HepG2 (cell line): ENCODE data around the gene SRSF11. TPM values are rescaled to one million over a fixed set of nuclear protein-coding genes. Genes with fewer than 3 reads are reported as not detected.

Source experiments
- ATAC-seq: fragments of 200-7000 bp; cut with Tn5 transposase; 3 replicates; pipeline ENCODE4 v1.9.1; 2020; ENCODE audit warnings: mild to moderate bottlenecking, moderate library complexity
- BruUV-seq: library from RNA; stranded (reverse); fragments of 400-500 nt; replicated peaks from 2 replicates; lab custom pipeline; 2021; lab: Mats Ljungman, UMichigan
- CTCF ChIA-PET: fragments of 300-600 bp; formaldehyde crosslinking; extraction: SDS; loops from one replicate; lab custom pipeline; 2021; ENCODE audit warnings: low total read pairs, inconsistent platforms, low intra/inter-chr PET ratio; lab: Yijun Ruan, JAX
- POLR2A ChIA-PET: fragments of 350-600 bp; sonication (Branson Sonifier 250); formaldehyde crosslinking; loops from one replicate; lab custom pipeline; 2020; ENCODE audit warnings: antibody characterized with exemption, inconsistent platforms; lab: Yijun Ruan, JAX
- DNase-seq: peaks from one replicate; pipeline ENCODE4 v3.0.0-alpha.2; 2015; ENCODE audit warnings: low spot score
- FAIRE-seq: peaks from 3 replicates; lab custom pipeline; 2011; peaks lifted over from hg19 to GRCh38; lab: Jason Lieb, UNC
- H2AFZ ChIP-seq: one replicate; pipeline ENCODE4 v1.6.1; 2011; ENCODE audit warnings: low read length, inconsistent platforms
- H3K27ac ChIP-seq: fragments of 300-600 bp; 3 replicates; pipeline ENCODE4 v1.8.0; 2011; ENCODE audit warnings: mixed run types, mild to moderate bottlenecking, mixed read lengths, low read length, inconsistent platforms; ENCODE audit not compliant: insufficient read depth; ENCODE audit errors: extremely low read length
- H3K27me3 ChIP-seq, 2 experiments: fragments of 200-600 bp in 1 of 2; 2 replicates in 1 of 2; 3 replicates in 1 of 2; pipeline versions ENCODE4 v1.6.0 to v1.8.0; 2011; ENCODE audit warnings: low read length in 2 of 2, mild to moderate bottlenecking in 2 of 2, moderate library complexity in 2 of 2, inconsistent platforms in 1 of 2; ENCODE audit not compliant: insufficient read depth in 2 of 2, control insufficient read depth in 1 of 2
- H3K36me3 ChIP-seq, 2 experiments: fragments of 200-600 bp in 1 of 2; replicated peaks in 1 of 2; 2 replicates in 1 of 2; 3 replicates in 1 of 2; pipeline versions ENCODE4 v1.5.1 to v1.8.0; 2011; ENCODE audit warnings: low read length in 2 of 2, inconsistent platforms in 1 of 2; ENCODE audit not compliant: insufficient read depth in 2 of 2, control insufficient read depth in 1 of 2
- H3K4me1 ChIP-seq: 2 replicates; pipeline ENCODE4 v1.5.1; 2012; ENCODE audit warnings: low read length, inconsistent platforms; ENCODE audit not compliant: insufficient read depth
- H3K4me2 ChIP-seq: 2 replicates; pipeline ENCODE4 v1.6.0; 2011; ENCODE audit warnings: low read depth, low read length, inconsistent platforms
- H3K4me3 ChIP-seq, 3 experiments: fragments of 200-600 bp in 1 of 3; sonication (generic), shearing (Covaris generic) in 1 of 3; replicated peaks in 1 of 3; 2 replicates each; pipeline ENCODE4 v1.5.1; 2011 to 2016; ENCODE audit warnings: low read length in 3 of 3, inconsistent platforms in 2 of 3, low read depth in 2 of 3, mild to moderate bottlenecking in 2 of 3, control low read depth in 1 of 3, mixed read lengths in 1 of 3; ENCODE audit not compliant: insufficient read depth in 1 of 3
- H3K79me2 ChIP-seq: one replicate; pipeline ENCODE4 v1.6.1; 2011; ENCODE audit warnings: low read length, inconsistent platforms; ENCODE audit not compliant: insufficient read depth
- H3K9ac ChIP-seq: 2 replicates; pipeline ENCODE4 v1.6.0; 2011; ENCODE audit warnings: mild to moderate bottlenecking, low read depth, low read length, inconsistent platforms; ENCODE audit not compliant: insufficient read depth
- H3K9me3 ChIP-seq: 2 replicates; pipeline ENCODE4 v1.5.1; 2012; ENCODE audit warnings: mild to moderate bottlenecking, low read length
- H4K20me1 ChIP-seq: 2 replicates; pipeline ENCODE4 v1.6.0; 2011; ENCODE audit warnings: inconsistent platforms, mild to moderate bottlenecking, low read length, moderate library complexity; ENCODE audit not compliant: insufficient read depth
- THAP11 ChIP-seq: IDR thresholded peaks from 2 replicates; pipeline ENCODE4 v1.6.1; 2016; ENCODE audit warnings: missing biosample characterization, missing genetic modification reagents
- ZNF713 ChIP-seq: sonication (generic); formaldehyde crosslinking; IDR thresholded peaks from 2 replicates; pipeline ENCODE4 v1.4.0; 2020; ENCODE audit warnings: mild to moderate bottlenecking, missing genetic modification reagents
- WGBS: methylation state at CpG from one replicate; pipeline ENCODE4 v1.1.6; 2017; ENCODE audit warnings: low lambda C conversion rate; 5-methylcytosine and 5-hydroxymethylcytosine counted together
- in situ Hi-C: cut with HindIII; loops from 2 replicates; pipeline ENCODE4 v1.10.0; 2017; ENCODE audit warnings: low pct_unique_long_range_greater_than_20kb; ENCODE audit not compliant: extremely low pct_ligation_motif_present
- intact Hi-C: fragments of 100-400 bp; cut with micrococcal nuclease; formaldehyde crosslinking; loops from one replicate; pipeline ENCODE4 v1.10.0; 2022; ENCODE audit not compliant: unreplicated experiment
- polyA plus RNA-seq, 8 experiments: library from polyadenylated mRNA; depleted of rRNA in 3 of 8; stranded (reverse) in 7 of 8; unstranded in 1 of 8; fragments of >200 nt; fragmentation: Illumina TruSeq in 4 of 8; extraction: Trizol in 4 of 8; gene quantifications; 2 replicates each; pipeline versions ENCODE4 v1.2.1 to v1.2.3, GENCODE V29; 2011 to 2016; ENCODE audit warnings: low read depth in 4 of 8, missing spikeins in 1 of 8, mixed read lengths in 1 of 8; ENCODE audit not compliant: insufficient read depth in 1 of 8
- total RNA-seq, 5 experiments: library from RNA; depleted of rRNA; stranded (reverse); fragments of >200 nt; fragmentation: Illumina TruSeq; extraction: Trizol; gene quantifications; 2 replicates each; pipeline ENCODE4 v1.2.3, GENCODE V29; 2016; ENCODE audit warnings: low read depth in 1 of 5
- TF ChIP-seq, protein P1 (sequence below): sonication (generic); formaldehyde crosslinking; IDR thresholded peaks from 2 replicates; pipeline ENCODE4 v1.8.1; 2022; ENCODE audit warnings: low read depth, mild to moderate bottlenecking, missing genetic modification reagents
- TF ChIP-seq, protein P2 (sequence below): sonication (generic); formaldehyde crosslinking; IDR thresholded peaks from 2 replicates; pipeline ENCODE4; 2020; ENCODE audit warnings: missing genetic modification reagents, mild to moderate bottlenecking, borderline replicate concordance

Gene SRSF11
- total and polyA plus RNA-seq, 2 of the 13 experiments (the other 11 are each of a cell fraction or from before 2014, with no cell fraction given) = 118 to 381 TPM

DNA sequence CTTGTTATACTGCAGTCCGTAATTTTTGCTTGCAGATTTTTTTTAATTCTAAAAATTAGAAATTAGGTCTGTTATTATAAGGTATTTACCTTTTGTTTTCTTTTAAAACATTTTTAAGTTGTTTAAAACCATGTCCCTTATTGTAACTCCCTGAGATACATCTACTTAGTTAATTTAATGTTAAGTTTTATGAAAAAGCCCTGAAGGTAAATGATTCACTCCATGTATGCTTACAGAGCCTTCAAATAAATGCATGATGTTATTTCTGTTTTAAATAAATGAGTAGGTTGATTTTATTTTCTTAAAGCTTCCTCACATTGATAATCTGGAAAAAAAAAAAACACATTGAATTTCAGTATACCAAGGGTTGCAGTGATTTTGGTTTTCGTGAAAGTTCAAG, 7.5 kb downstream of the SRSF11 start:
- intact Hi-C loops = no loop called here
- no peak for TF ChIP-seq THAP11
- no peak for TF ChIP-seq ZNF713 (CRISPR knock-in tag)
- TF ChIP-seq, protein P1, sequence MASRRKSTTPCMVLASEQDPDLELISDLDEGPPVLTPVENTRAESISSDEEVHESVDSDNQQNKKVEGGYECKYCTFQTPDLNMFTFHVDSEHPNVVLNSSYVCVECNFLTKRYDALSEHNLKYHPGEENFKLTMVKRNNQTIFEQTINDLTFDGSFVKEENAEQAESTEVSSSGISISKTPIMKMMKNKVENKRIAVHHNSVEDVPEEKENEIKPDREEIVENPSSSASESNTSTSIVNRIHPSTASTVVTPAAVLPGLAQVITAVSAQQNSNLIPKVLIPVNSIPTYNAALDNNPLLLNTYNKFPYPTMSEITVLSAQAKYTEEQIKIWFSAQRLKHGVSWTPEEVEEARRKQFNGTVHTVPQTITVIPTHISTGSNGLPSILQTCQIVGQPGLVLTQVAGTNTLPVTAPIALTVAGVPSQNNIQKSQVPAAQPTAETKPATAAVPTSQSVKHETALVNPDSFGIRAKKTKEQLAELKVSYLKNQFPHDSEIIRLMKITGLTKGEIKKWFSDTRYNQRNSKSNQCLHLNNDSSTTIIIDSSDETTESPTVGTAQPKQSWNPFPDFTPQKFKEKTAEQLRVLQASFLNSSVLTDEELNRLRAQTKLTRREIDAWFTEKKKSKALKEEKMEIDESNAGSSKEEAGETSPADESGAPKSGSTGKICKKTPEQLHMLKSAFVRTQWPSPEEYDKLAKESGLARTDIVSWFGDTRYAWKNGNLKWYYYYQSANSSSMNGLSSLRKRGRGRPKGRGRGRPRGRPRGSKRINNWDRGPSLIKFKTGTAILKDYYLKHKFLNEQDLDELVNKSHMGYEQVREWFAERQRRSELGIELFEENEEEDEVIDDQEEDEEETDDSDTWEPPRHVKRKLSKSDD = no peak
- TF ChIP-seq, protein P2, sequence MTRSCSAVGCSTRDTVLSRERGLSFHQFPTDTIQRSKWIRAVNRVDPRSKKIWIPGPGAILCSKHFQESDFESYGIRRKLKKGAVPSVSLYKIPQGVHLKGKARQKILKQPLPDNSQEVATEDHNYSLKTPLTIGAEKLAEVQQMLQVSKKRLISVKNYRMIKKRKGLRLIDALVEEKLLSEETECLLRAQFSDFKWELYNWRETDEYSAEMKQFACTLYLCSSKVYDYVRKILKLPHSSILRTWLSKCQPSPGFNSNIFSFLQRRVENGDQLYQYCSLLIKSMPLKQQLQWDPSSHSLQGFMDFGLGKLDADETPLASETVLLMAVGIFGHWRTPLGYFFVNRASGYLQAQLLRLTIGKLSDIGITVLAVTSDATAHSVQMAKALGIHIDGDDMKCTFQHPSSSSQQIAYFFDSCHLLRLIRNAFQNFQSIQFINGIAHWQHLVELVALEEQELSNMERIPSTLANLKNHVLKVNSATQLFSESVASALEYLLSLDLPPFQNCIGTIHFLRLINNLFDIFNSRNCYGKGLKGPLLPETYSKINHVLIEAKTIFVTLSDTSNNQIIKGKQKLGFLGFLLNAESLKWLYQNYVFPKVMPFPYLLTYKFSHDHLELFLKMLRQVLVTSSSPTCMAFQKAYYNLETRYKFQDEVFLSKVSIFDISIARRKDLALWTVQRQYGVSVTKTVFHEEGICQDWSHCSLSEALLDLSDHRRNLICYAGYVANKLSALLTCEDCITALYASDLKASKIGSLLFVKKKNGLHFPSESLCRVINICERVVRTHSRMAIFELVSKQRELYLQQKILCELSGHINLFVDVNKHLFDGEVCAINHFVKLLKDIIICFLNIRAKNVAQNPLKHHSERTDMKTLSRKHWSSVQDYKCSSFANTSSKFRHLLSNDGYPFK (CRISPR knock-in tag) = no peak
- TF ChIP-seq, all 625 proteins: peak for 0
- CTCF ChIA-PET = no interaction called here
- Histone ChIP-seq H3K27me3 (no peaks in the 10 kb centered on the region), H3K36me3 (peaks cover 5 to 83% of the 10 kb centered on the region in 2 experiments), H3K79me2 (peaks cover 50% of the 10 kb centered on the region), H2AFZ (no peak overlapping the region), H3K4me1 (peaks cover 29% of the 10 kb centered on the region), H4K20me1 (peaks cover 18% of the 10 kb centered on the region), H3K4me2 (no peak overlapping the region), H3K9me3 (no peaks in the 10 kb centered on the region), H3K9ac (no peak overlapping the region), H3K27ac (no peak overlapping the region), H3K4me3 (no peak overlapping the region)
- BruUV-seq = no TSS peak
- FAIRE-seq (no peak), DNase-seq (no peak), ATAC-seq (no peak)
- POLR2A ChIA-PET = interaction anchor here (0.7 kb wide), 1 partner anchor 126 kb away, joined by 3 read pairs; the partner anchor contains the start of gene ANKRD13C
- in situ Hi-C loops = no loop called here
- WGBS = 96% methylated on average over 2 of the region's 2 CpGs
